ENCODE data around the gene MAP1LC3C.

Gene MAP1LC3C

DNA sequence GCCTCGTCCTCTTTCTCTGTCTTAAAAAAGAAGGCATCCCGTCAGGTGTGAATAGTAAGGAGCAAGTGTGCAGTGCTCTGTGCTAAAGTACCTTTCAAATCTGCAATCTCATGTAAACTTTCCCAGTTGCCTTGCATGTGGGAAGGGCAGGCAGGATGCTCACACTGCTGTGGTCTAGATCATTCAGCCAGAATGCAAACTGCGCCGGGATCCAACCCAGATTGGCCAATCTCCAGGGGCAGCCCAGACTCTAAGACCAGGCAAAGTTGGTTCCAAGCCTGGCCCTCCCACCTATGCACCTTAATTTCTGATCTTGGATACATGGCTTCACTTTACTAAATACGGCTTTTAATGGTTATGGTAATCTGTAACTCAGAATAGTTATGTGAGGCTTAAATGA, 3.2 kb upstream of the MAP1LC3C start:
- H2BK120ac ChIP-seq (ENCODE audit: low read depth, low read length), result no peak overlapping the region
- peak overlapping the region; percentile 45 for H3K9ac ChIP-seq (ENCODE audit: low read length)
- no peak overlapping the region for H3K18ac ChIP-seq (ENCODE audit: low read depth in 1 of 2, low read length in 2 of 2)
- no peak overlapping the region for H3K4me2 ChIP-seq (ENCODE audit: low read length, poor library complexity, severe bottlenecking)
- H4K91ac ChIP-seq (ENCODE audit: low read length), result no peak overlapping the region
- no peaks in the 10 kb centered on the region for H3K27me3 ChIP-seq (ENCODE audit: control insufficient read depth in 1 of 2, insufficient read depth in 1 of 2, low read length in 2 of 2)
- H3K23ac ChIP-seq (ENCODE audit: low read length in 2 of 2), result no peak overlapping the region
- H3K36me3 ChIP-seq (ENCODE audit: control insufficient read depth in 1 of 2, insufficient read depth in 2 of 2, low read depth in 1 of 2, low read length in 2 of 2), result no peaks in the 10 kb centered on the region
- no peaks in the 10 kb centered on the region for H3K9me3 ChIP-seq (ENCODE audit: control insufficient read depth, low read length)
- H2BK5ac ChIP-seq (ENCODE audit: low read depth, low read length, poor library complexity, severe bottlenecking), result no peak overlapping the region
- WGBS, result 96% methylated on average over 4 of the region's 5 CpGs
- no peaks in the 10 kb centered on the region for H3K79me1 ChIP-seq (replicated peaks; ENCODE audit: low read length, poor library complexity, severe bottlenecking)
- DNase-seq, result no peak
- no peak overlapping the region for H3K27ac ChIP-seq (ENCODE audit: low read length, poor library complexity, severe bottlenecking)
- H2AFZ ChIP-seq (ENCODE audit: low read depth, low read length), result no peak overlapping the region
- no peak overlapping the region for H3K14ac ChIP-seq (ENCODE audit: low read length in 2 of 2)
- H4K8ac ChIP-seq (ENCODE audit: low read length), result no peak overlapping the region
- no peak overlapping the region for H2BK12ac ChIP-seq (ENCODE audit: low read length in 2 of 2)
- H2AK5ac ChIP-seq (ENCODE audit: low read length, severe bottlenecking), result no peak overlapping the region
- peaks cover 6% of the 10 kb centered on the region for H3K4me1 ChIP-seq (ENCODE audit: control insufficient read depth, insufficient read depth, low read depth, low read length)
- no peak overlapping the region for H3K4ac ChIP-seq (ENCODE audit: low read depth in 1 of 2, low read length in 2 of 2)
- peak overlapping the region in 1 of 2 experiments; percentile 22 for H3K4me3 ChIP-seq (ENCODE audit: insufficient read depth in 1 of 2, low read depth in 1 of 2, low read length in 2 of 2)
- H2BK15ac ChIP-seq (ENCODE audit: low read depth, poor library complexity, severe bottlenecking), result no peak overlapping the region

DNA sequence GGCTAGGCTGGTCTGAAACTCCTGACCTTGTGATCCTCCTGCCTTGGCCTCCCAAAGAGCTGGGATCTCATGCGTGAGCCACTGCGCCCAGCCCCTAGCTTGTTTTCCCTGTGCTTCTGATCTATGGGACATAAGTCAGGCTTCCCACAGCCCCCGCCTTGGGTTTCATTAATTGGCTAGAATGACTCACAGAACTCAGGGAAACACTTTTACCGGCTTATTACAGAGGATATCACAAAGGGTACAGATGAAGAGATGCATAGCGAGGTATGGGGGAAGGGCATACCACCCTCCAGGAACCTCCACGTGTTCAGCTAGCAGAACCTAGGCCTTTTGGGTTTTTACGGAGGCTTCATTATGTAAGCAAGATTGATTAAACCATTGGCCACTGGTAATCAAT, 1.5 kb upstream of the MAP1LC3C start:
- no peak overlapping the region for H2BK5ac ChIP-seq (ENCODE audit: low read depth, low read length, poor library complexity, severe bottlenecking)
- no peaks in the 10 kb centered on the region for H3K79me1 ChIP-seq (replicated peaks; ENCODE audit: low read length, poor library complexity, severe bottlenecking)
- H2BK15ac ChIP-seq (ENCODE audit: low read depth, poor library complexity, severe bottlenecking), result no peak overlapping the region
- H2AFZ ChIP-seq (ENCODE audit: low read depth, low read length), result no peak overlapping the region
- no peak overlapping the region for H3K4me2 ChIP-seq (ENCODE audit: low read length, poor library complexity, severe bottlenecking)
- 100% methylated on average over 7 of the region's 7 CpGs for WGBS
- H3K9me3 ChIP-seq (ENCODE audit: control insufficient read depth, low read length), result no peaks in the 10 kb centered on the region
- no peak overlapping the region for H3K18ac ChIP-seq (ENCODE audit: low read depth in 1 of 2, low read length in 2 of 2)
- H2BK12ac ChIP-seq (ENCODE audit: low read length in 2 of 2), result no peak overlapping the region
- no peak overlapping the region for H3K4me3 ChIP-seq (ENCODE audit: insufficient read depth in 1 of 2, low read depth in 1 of 2, low read length in 2 of 2)
- H3K36me3 ChIP-seq (ENCODE audit: control insufficient read depth in 1 of 2, insufficient read depth in 2 of 2, low read depth in 1 of 2, low read length in 2 of 2), result no peaks in the 10 kb centered on the region
- H4K8ac ChIP-seq (ENCODE audit: low read length), result no peak overlapping the region
- H3K27ac ChIP-seq (ENCODE audit: low read length, poor library complexity, severe bottlenecking), result no peak overlapping the region
- H2BK120ac ChIP-seq (ENCODE audit: low read depth, low read length), result no peak overlapping the region
- peak overlapping the region; percentile 44 for H2AK5ac ChIP-seq (ENCODE audit: low read length, severe bottlenecking)
- DNase-seq, result no peak
- no peak overlapping the region for H4K91ac ChIP-seq (ENCODE audit: low read length)
- H3K4ac ChIP-seq (ENCODE audit: low read depth in 1 of 2, low read length in 2 of 2), result no peak overlapping the region
- H3K27me3 ChIP-seq (ENCODE audit: control insufficient read depth in 1 of 2, insufficient read depth in 1 of 2, low read length in 2 of 2), result no peaks in the 10 kb centered on the region
- no peak overlapping the region for H3K23ac ChIP-seq (ENCODE audit: low read length in 2 of 2)
- H3K14ac ChIP-seq (ENCODE audit: low read length in 2 of 2), result no peak overlapping the region
- no peak overlapping the region for H3K9ac ChIP-seq (ENCODE audit: low read length)
- H3K4me1 ChIP-seq (ENCODE audit: control insufficient read depth, insufficient read depth, low read depth, low read length), result peaks cover 6% of the 10 kb centered on the region

- peak overlapping the region; percentile 28 to 66 for H3K4me3 ChIP-seq (ENCODE audit: insufficient read depth in 1 of 2, low read depth in 1 of 2, low read length in 2 of 2)
These were observed 431 bp downstream of the MAP1LC3C start for GRCh38 chr1:241998412-241998921.

GRCh38 chr1:241997401-241997998, 1.4 kb downstream of the MAP1LC3C start:
- Histone ChIP-seq H2BK12ac (ENCODE audit: low read length in 2 of 2) (no peak overlapping the region), H2BK5ac (ENCODE audit: low read depth, low read length, poor library complexity, severe bottlenecking) (no peak overlapping the region), H3K18ac (ENCODE audit: low read depth in 1 of 2, low read length in 2 of 2) (no peak overlapping the region), H4K8ac (ENCODE audit: low read length) (no peak overlapping the region), H3K4me3 (ENCODE audit: insufficient read depth in 1 of 2, low read depth in 1 of 2, low read length in 2 of 2) (no peak overlapping the region), H3K9ac (ENCODE audit: low read length) (peak overlapping the region; percentile 41), H3K4me1 (ENCODE audit: control insufficient read depth, insufficient read depth, low read depth, low read length) (peaks cover 6% of the 10 kb centered on the region), H3K36me3 (ENCODE audit: control insufficient read depth in 1 of 2, insufficient read depth in 2 of 2, low read depth in 1 of 2, low read length in 2 of 2) (no peaks in the 10 kb centered on the region), H3K4me2 (ENCODE audit: low read length, poor library complexity, severe bottlenecking) (no peak overlapping the region), H2AFZ (ENCODE audit: low read depth, low read length) (no peak overlapping the region), H4K91ac (ENCODE audit: low read length) (no peak overlapping the region), H3K14ac (ENCODE audit: low read length in 2 of 2) (no peak overlapping the region), H3K23ac (ENCODE audit: low read length in 2 of 2) (no peak overlapping the region), H2BK15ac (ENCODE audit: low read depth, poor library complexity, severe bottlenecking) (no peak overlapping the region), H3K79me1 (replicated peaks; ENCODE audit: low read length, poor library complexity, severe bottlenecking) (no peaks in the 10 kb centered on the region), H2BK120ac (ENCODE audit: low read depth, low read length) (no peak overlapping the region), H3K4ac (ENCODE audit: low read depth in 1 of 2, low read length in 2 of 2) (no peak overlapping the region), H3K27me3 (ENCODE audit: control insufficient read depth in 1 of 2, insufficient read depth in 1 of 2, low read length in 2 of 2) (no peaks in the 10 kb centered on the region), H3K9me3 (ENCODE audit: control insufficient read depth, low read length) (no peaks in the 10 kb centered on the region), H3K27ac (ENCODE audit: low read length, poor library complexity, severe bottlenecking) (no peak overlapping the region), H2AK5ac (ENCODE audit: low read length, severe bottlenecking) (peak overlapping the region; percentile 81)
- WGBS, result 91% methylated on average over 8 of the region's 12 CpGs
- DNase-seq, result no peak

More at GRCh38 chr1:241998412-241998921, 431 bp downstream of the MAP1LC3C start:
- WGBS, result 17% methylated on average over 17 of the region's 20 CpGs
- Histone ChIP-seq H3K4me2 (ENCODE audit: low read length, poor library complexity, severe bottlenecking) (peak overlapping the region; percentile 37), H3K9me3 (ENCODE audit: control insufficient read depth, low read length) (no peaks in the 10 kb centered on the region), H3K9ac (ENCODE audit: low read length) (peak overlapping the region; percentile 81), H2BK120ac (ENCODE audit: low read depth, low read length) (no peak overlapping the region), H2AK5ac (ENCODE audit: low read length, severe bottlenecking) (no peak overlapping the region), H4K8ac (ENCODE audit: low read length) (no peak overlapping the region), H3K23ac (ENCODE audit: low read length in 2 of 2) (no peak overlapping the region), H2BK12ac (ENCODE audit: low read length in 2 of 2) (no peak overlapping the region), H2BK5ac (ENCODE audit: low read depth, low read length, poor library complexity, severe bottlenecking) (no peak overlapping the region), H3K27ac (ENCODE audit: low read length, poor library complexity, severe bottlenecking) (peak overlapping the region; percentile 73), H3K79me1 (replicated peaks; ENCODE audit: low read length, poor library complexity, severe bottlenecking) (no peaks in the 10 kb centered on the region), H3K14ac (ENCODE audit: low read length in 2 of 2) (no peak overlapping the region), H3K27me3 (ENCODE audit: control insufficient read depth in 1 of 2, insufficient read depth in 1 of 2, low read length in 2 of 2) (no peaks in the 10 kb centered on the region), H3K36me3 (ENCODE audit: control insufficient read depth in 1 of 2, insufficient read depth in 2 of 2, low read depth in 1 of 2, low read length in 2 of 2) (no peaks in the 10 kb centered on the region), H3K4ac (ENCODE audit: low read depth in 1 of 2, low read length in 2 of 2) (no peak overlapping the region), H4K91ac (ENCODE audit: low read length) (no peak overlapping the region), H2AFZ (ENCODE audit: low read depth, low read length) (no peak overlapping the region), H3K18ac (ENCODE audit: low read depth in 1 of 2, low read length in 2 of 2) (no peak overlapping the region), H3K4me1 (ENCODE audit: control insufficient read depth, insufficient read depth, low read depth, low read length) (peaks cover 5% of the 10 kb centered on the region), H2BK15ac (ENCODE audit: low read depth, poor library complexity, severe bottlenecking) (no peak overlapping the region)
- DNase-seq, result peak; percentile 68
